GM21526 (cell line): ENCODE results near the gene TCN2.
A peak's percentile ranks its signal among the peaks of the same experiment; 100 is the strongest.
"Not testable (repeated sequence)": the region's sequence is repeated elsewhere in the genome, so short reads cannot be mapped to it uniquely, and the experiment has no call there.

Experiments used
- ATAC-seq: cut with Tn5 transposase; IDR thresholded peaks from one replicate; pipeline ENCODE4 v1.9.1; 2021; ENCODE audit warnings: moderate library complexity; ENCODE audit not compliant: unreplicated experiment, low FRiP score

Gene TCN2

DNA sequence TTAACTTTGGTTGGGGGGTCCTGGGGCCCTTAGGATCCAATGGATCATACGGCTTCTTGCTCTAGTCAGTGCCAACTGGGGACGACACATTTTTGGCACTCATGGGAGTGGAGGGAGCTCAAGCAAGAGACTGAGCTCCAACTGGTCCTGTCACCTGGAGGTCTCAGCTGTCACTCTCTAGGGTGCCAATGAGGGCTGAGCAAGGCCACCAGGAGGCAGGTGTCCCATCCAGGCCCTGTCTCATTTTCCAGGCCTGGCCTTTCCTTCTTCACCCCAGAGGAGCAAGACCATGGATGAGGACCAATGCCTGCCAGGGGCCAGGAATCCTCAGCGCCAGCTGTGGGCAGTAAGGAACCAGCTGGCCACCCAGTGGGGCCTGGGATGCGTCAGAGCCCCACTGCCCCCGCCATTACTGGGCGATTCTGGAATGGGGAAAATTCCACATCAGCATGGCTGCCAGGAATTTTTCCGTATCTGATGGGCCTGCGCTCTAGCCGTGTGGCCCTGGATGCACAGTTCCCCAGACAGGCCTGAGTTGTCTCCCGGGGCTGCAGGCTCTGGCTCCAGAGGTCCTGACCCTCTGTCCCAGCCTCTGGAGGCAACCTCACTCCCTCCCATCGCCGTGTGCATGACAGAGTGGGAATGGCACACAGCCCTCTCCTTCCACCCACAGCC lies 31.8 kb upstream of the TCN2 start:
- ATAC-seq = no peak

DNA sequence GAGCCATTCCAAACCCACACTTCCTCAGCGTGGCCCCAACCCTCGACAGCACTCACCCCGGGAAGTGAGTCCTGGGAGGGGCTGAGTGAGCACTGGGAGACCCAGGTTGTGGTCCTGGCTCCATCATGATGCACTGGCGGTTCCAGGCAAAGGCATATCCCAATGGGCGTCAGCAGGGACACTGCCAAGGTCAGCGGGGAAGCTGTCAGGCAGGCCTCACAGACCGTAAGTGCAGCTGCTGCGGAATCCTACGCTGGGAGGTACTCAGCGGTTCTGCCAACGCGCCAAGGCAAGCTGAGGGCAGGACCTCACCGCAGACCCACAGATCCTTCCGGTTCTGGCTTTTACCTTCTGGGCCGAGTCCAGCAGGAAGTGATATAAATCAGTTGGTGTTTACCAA lies 31.1 kb upstream of the TCN2 start:
- ATAC-seq = no peak

DNA sequence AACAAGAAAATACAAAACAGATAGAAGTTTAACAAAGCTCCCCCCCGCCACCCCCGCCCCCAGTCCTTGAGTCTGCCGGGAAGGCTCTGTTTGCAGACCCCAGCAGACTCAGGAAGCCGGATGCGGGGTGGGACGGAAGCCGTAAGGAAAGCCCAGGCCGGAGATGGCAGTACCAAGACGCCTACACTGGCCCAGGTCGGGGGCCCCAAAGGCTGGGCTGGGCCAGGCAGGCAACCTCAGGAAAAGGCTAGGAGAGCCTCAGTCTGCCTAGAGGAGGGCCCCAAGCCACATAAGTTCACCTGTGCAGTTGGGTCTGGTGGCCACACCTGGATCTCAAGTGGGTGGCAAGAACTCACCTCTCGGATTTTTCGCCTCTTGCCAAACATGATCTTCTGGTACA lies 28.5 kb upstream of the TCN2 start:
- ATAC-seq = no peak

DNA sequence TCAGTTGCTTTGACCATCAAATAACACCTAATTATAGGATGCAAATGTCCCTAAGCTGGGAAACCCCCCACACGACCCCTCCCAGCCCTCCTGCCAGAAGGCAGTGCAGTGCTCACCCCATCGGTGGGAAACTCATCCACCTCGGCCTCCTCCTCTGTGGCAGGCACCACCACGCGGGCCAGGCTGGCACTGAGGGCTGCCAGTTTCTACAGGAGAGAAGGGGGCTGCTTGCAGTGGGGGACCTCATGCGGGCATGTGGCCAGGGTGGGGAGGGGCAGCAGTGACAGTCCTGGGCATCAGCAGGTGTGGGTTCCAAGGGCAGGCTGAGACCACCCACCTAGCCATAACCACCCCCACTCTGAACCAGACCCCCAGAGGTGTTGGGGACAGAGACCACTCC lies 26.1 kb upstream of the TCN2 start:
- no peak for ATAC-seq

DNA sequence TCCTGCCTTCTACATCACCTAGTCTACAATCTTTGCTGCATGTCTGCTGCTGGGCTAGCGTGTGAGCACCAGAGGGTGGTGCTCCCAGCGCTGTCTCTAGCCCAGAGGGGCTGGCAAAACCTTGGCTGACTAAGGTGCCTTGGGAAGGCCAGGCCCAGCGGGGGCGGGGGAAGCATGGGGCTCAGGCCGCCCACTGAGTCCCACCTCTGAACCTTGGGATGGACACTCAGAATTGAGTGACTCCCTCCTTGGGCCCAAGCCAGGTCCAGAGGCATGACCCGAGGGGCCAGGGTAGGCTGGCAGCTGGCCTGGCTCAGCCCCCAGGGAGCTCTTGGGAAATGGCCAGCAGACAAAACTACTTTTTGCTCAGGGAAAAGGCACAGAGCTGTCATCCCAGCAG lies 24.9 kb upstream of the TCN2 start:
- no peak for ATAC-seq

DNA sequence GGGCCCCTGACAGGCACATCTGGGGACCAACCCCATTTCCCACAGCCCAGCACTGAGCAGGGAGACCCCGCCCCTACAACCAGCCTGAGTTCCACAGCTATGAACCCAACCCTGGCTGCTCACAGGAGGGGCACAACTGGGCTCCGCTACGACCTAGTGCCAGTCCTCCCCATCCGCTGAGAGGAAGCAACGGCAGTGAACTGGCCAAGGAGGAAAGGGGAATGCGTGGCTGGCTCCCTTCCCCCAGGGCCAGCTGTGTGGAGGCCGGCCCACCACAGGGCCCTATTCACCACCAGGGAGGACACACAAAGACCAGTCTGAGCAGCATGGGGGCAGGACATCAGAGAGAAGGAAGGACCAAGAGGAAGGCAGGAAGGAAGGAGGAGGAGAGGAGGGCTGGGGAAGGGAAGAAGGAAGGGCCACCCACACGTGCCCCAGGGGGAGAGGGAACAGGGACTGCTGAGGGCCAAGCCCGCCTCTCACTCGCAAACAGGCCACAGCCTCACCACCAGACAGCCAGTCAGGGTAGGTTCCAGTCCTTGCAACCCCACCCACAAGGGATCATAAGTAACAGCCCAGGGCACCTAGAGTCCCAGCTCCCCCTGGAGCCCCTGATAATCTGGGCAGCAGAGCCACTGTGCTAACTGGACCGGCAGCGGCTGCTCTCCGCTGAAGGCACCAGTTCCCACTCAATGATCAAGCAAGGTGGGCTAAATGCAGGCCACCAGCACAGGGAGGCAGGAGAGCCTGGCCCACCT lies 24.0 kb upstream of the TCN2 start:
- no peak for ATAC-seq

DNA sequence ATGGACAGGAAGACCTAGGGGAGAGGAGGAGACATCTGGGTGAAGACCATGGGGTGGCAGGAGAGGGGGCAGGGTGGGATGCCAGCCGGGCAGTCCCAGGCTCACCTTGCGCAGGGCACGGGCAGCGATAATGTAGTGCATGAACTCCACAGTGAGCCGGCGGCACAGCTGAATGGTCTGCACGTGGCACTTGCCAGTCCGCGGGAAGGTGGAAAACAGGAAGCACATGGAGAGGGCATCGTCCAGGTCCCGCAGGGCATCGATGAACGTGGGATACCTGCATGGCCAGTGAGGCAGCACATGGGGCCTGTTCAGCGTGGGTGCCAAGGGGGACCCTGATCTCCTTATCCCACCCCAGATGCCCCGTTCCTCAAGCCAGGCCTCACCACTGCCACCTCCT lies 22.5 kb upstream of the TCN2 start:
- no peak for ATAC-seq

DNA sequence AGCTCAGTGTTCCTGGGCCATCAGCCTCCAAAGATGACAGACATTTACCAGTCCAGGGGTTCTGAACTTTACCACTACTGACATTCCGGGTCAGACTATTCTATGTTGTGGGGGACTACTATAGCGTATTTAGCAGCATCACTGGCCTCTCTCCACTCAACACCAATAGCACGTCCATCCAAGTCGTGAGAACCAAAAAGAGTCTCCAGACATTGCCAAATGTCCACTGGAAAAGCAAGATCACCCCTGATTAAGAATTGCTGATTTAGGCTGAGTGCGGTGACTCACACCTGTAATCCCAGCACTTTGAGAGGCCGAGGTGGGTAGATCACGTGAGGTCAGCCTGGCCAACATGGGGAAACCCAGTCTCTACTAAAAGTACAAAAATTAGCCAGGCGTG lies 20.6 kb upstream of the TCN2 start:
- ATAC-seq = no peak

DNA sequence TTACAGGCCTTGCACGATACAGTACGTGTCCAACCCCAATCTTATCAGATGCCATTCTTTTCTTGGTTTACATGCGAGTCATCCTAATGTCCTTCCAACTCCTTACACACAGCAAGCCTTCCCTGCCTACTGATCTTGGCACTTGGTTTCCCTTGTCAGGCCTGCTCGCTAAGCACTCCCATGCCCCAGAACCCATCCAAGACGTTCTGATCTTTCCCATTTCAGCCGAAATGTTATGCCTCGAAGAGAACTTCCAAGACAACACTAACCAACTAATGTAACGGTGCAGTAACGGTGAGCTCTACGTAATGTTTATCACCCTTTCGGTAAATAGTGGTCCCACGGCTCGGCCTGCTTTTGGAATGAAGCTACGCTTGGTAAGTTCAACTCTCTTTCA lies 15.8 kb upstream of the TCN2 start:
- no peak for ATAC-seq

DNA sequence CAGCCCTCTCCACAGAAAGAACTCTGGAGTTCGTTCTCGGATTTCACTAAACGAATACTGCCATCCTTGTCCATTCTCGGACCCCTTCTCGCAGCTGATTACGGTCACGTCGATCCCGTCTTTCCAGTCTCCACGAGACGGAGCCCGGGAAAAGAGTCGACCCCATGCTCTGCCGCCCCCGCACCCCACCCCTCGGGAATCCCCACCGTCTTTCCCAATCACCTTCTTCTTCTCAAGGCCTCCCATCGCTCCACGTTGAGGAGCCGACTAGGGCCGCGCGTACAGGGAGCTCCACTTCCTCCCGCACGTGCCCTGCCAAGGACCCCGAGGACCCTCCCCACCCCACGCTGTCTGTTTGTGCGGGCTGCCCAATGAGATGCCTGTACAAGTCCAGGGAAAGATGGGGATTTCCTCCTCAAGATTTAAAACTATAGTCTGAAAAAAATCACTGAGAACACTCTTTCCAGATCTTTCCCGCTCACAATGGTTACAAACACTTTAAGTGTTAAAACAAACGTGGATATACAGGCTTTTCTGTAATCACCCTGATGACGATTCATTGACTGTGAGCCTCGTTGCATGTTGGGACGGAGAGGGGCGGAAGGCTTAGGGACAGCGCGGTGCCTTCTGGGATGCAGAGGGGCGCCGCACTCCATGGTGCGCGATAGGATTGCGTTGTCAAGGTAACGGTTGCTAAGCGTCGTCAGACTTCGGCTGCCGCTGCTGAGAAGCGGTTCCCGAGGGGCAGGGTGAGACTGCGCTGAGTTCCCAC lies 15.2 kb upstream of the TCN2 start, which contains the start of gene PES1:
Gene PES1, minus strand, starts transcription at position 323 of the 772 bp plus-strand sequence. Its CDS starts 77 bp downstream, at position 246.
- ATAC-seq = peak; percentile 96

DNA sequence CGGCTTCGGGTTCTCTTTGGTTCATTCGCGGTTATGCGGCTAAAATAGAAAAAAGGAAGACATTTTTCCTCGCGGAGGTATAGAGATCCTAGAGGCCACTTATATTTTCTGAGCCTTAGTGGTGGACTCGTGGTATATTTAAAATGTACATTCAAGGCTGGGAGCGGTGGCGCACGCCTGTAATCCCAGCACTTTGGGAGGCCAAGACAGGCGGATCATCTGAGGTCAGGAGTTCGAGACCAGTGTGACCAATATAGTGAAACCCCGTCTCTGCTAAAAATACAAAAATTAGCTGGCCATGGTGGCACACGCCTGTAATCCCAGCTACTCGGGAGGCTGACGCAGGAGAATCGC lies 14.6 kb upstream of the TCN2 start:
- ATAC-seq = not testable (repeated sequence)

DNA sequence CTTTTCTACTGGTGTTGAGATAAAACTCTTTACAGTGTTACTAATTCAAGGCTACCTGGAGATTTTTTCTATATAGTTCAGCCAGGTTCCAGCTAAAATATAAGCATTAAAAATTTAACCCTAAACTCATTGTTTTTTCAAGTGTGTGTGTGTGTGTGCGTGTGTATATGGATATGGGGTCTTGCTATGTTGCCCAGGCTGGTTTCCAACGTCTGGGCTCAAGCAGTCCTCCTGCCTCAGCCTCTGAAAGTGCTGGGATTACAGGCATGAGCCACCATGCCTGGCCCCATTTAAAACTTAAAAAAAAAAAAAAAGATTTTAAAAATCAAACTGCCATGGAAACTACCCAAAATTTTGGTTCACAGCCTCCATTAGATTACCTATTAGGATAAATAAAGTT lies 10.8 kb upstream of the TCN2 start:
- no peak for ATAC-seq

DNA sequence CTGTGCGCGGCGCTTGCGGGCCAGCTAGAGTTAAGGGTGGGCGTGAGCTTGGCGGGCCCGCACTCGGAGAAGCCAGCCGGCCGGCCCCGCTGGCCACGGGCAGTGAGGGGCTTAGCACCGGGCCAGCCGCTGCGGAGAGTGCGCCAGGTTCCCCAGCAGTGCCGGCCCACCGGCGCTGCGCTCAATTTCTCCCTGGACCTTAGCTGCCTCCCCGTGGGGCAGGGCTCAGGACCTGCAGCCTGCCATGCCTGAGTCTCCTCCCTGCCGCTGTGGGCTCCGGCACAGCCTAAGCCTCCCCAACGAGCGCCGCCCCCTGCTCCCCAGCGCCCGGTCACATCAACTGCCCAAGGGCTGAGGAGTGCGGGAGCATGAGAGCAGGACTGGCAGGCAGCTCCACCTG lies 10.1 kb upstream of the TCN2 start:
- ATAC-seq = no peak

DNA sequence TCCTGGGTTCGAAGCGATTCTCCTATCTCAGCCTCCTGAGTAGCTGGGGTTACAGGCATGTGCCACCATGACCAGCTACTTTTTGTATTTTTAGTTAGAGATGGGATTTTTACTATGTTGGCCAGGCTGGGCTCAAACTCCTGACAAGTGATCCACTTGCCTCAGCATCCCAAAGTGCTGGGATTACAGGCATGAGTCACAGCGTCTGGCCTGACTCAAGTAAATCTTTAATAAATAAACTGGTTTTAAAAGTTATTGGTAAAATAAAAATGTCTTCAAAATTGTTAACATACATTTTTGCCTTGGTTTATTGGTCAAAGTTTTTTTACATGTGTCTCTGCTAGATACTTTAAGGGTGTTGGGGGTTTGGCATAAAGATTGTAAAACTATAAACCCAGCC lies 8.0 kb upstream of the TCN2 start:
- no peak for ATAC-seq

DNA sequence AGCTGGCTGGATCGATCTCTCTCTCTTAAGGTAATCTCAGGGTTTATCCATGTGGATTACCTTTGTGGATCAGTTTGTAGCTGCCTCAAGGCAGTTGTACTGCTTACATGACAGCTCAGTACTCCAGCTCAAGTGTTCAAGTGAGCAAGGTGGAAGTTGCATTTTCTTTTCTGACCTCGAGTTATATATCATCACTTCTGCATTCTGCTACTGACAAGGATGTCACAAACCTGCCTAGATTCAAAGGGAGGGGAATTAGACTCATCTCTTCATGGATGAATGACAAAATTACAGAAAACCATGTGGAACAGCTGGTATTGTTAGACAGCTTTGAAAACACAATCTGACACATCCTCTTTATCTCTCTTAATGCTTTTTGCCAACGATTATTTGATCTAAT lies 6.1 kb upstream of the TCN2 start:
- ATAC-seq = no peak

DNA sequence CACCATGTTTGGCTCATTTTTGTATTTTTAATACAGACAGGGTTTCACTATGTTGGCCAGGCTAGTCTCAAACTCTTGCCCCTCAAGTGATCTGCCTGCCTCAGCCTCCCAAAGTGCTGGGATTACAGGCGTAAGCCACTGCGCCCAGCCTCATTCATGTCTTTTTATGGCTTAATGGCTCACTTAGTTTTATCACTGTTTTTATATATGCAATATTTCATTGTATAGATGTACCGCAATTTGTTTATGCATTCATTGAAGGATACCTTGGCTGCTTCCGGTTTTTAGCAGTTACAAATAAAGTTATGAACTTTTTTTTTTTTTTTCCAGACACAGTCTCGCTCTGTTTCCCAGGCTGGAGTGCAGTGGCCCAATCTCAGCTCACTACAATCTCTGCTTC lies 5.5 kb upstream of the TCN2 start:
- ATAC-seq = no peak

DNA sequence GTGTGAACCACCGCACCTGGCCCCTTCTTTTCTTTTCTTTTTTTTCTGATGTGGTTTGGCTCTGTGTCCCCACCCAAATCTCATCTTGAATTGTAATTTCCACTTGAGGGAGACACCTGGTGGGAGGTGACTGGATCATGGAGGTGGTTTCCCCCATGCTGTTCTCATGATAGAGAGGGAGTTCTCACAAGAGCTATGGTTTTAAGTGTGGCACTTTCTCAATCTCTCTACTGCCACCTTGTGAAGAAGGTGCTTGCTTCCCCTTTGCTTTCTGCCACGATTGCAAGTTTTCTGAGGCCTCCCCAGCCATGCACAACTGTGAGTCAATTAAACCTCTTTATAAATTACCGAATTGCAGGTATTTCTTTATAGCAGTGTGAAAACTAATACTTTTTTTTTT lies 4.9 kb upstream of the TCN2 start:
- no peak for ATAC-seq

DNA sequence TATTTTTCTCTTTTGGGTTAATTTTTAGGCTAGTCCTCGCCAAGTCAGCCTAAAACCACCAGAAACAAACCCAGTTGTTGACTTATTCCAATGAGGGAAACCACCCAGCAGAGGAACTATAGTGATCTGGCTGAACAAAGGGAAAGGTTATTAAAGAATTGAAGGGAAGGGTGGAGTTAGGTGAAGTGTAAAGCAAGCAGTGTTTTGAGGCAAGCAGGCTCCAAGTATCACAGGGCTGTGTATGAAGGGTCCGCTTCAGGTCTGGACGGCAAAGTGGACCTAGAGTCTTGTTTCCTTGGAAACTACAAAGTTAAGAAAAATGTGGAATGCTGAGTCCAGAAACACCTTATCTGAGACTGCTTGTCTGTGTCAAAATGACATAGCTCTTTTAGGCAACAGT lies 3.2 kb upstream of the TCN2 start:
- no peak for ATAC-seq

DNA sequence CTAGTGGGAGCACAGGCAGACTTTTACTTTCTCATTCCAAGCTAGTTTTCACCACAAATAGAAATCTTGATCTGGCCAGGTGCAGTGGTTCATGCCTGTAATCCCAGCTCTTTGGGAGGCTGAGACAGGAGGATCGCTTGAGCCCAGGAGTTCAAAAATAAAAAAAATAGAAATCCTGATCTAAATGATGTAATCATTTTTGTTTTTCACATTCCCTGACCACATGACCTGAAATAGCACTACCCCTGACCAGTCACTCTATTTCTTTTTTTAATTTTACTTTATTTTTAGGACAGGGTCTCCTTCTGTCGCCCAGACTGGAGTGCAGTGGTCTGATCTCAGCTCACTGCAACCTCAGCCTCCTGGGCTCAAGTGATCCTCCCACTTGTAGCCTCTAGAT lies 2.3 kb upstream of the TCN2 start:
- ATAC-seq = no peak

DNA sequence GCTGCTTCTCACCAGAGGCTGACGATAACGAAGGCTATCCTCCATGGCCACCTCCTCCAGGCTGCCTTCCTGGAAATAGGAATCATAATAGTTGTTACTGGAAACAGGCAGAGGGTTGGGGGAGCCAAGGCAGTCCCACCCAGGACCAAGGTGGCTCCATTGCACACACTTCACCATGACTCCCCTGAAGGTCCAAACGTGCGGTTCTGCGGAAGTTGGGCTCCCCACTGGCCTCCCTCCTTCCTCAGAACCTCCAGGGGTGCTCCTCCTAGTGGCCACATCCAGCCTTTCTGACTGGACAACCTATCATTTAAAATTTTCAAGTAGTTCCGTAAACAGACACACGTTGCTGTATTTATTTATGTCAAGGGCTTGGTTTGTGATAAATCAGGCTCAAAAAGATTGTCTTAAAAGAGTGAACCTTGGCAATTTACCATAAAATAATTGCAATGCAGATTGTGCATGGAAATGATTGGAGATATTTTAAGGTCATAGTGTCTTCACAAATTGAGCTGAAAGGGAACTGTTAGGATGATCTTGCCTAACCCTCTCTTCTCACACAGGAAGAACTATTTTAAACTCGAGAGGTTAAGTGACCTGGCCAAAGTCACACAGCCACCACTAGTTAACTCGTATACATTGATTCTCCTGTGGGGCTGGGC lies 1.4 kb upstream of the TCN2 start:
- ATAC-seq = no peak

DNA sequence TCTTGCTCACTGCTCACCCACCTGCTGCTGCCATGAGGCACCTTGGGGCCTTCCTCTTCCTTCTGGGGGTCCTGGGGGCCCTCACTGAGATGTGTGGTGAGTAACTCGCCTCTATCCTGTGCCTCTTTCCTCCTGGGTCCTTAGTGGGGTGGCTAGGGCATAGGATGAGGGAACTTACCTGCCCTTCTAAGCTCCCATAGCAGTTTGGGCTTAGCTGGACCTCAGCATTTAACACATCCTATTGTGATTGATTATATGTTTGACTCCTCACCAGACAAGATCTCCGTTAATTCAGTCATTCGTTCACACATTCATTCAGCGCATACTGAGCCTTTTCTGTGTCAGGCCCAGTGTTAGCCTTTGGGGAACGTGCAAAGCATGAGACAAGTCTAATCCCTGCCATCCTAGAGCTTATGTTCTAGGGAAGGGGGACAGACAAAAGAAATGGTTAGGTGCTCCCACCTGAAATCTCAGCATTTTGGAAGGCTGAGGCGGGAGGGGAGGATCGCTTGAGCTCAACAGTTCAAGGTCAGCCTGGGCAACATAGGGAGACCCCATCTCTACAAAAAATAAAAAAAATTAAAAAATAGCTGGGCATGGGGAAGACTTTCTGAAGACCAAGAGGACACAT lies 441 bp downstream of the TCN2 start:
- no peak for ATAC-seq
